ENCODE data around the gene FRMD4B. TPM values are rescaled to one million over a fixed set of nuclear protein-coding genes. Genes with fewer than 3 reads are reported as not detected.

The FRMD4B gene
- total RNA-seq, 1 donor from 2014 or later: 53.5 TPM

- Histone ChIP-seq H3K27ac (no peak overlapping the region), H3K4me1 (no peaks in the 10 kb centered on the region), H3K27me3 (no peaks in the 10 kb centered on the region), H3K36me3 (no peaks in the 10 kb centered on the region), H3K4me3 (no peak overlapping the region), H3K9me3 (no peaks in the 10 kb centered on the region)
- no peak for DNase-seq (ENCODE audit: extremely low spot score in 2 of 2)
- intact Hi-C loops (cut with DNase I): no loop called here
- no peak for TF ChIP-seq POLR2A (IDR thresholded peaks at IDR 0.05)
- TF ChIP-seq POLR2AphosphoS5 (IDR thresholded peaks at IDR 0.05; ENCODE audit: insufficient read depth in 1 of 2, low read depth in 1 of 2): no peak
- no peak for TF ChIP-seq CTCF (IDR thresholded peaks at IDR 0.05)
Observed at GRCh38 chr3:69378112-69378802, 7.6 kb downstream of the FRMD4B start.

GRCh38 chr3:69377262-69377661 is 8.6 kb downstream of the FRMD4B start:
- no peaks in the 10 kb centered on the region for H3K9me3 ChIP-seq
- H3K27ac ChIP-seq: no peak overlapping the region
- TF ChIP-seq CTCF (IDR thresholded peaks at IDR 0.05) (no peak), POLR2AphosphoS5 (IDR thresholded peaks at IDR 0.05; ENCODE audit: insufficient read depth in 1 of 2, low read depth in 1 of 2) (no peak), POLR2A (IDR thresholded peaks at IDR 0.05) (no peak)
- H3K36me3 ChIP-seq: no peaks in the 10 kb centered on the region
- no peak for DNase-seq (ENCODE audit: extremely low spot score in 2 of 2)
- intact Hi-C loops (cut with DNase I): no loop called here
- no peaks in the 10 kb centered on the region for H3K4me1 ChIP-seq
- H3K27me3 ChIP-seq: no peaks in the 10 kb centered on the region
- no peak overlapping the region for H3K4me3 ChIP-seq

GRCh38 chr3:69376731-69377130 is 9.2 kb downstream of the FRMD4B start:
- no peak overlapping the region for H3K4me3 ChIP-seq
- peaks cover under 1% of the 10 kb centered on the region for H3K4me1 ChIP-seq
- intact Hi-C loops (cut with DNase I): no loop called here
- H3K36me3 ChIP-seq: no peaks in the 10 kb centered on the region
- TF ChIP-seq CTCF (IDR thresholded peaks at IDR 0.05) (no peak), POLR2A (IDR thresholded peaks at IDR 0.05) (no peak), POLR2AphosphoS5 (IDR thresholded peaks at IDR 0.05; ENCODE audit: insufficient read depth in 1 of 2, low read depth in 1 of 2) (no peak)
- no peak for DNase-seq (ENCODE audit: extremely low spot score in 2 of 2)
- H3K27me3 ChIP-seq: no peaks in the 10 kb centered on the region
- no peaks in the 10 kb centered on the region for H3K9me3 ChIP-seq
- no peak overlapping the region for H3K27ac ChIP-seq

GRCh38 chr3:69371816-69372215 is 14.1 kb downstream of the FRMD4B start:
- no peaks in the 10 kb centered on the region for H3K27me3 ChIP-seq
- no peaks in the 10 kb centered on the region for H3K9me3 ChIP-seq
- H3K27ac ChIP-seq: no peak overlapping the region
- peaks cover 14% of the 10 kb centered on the region for H3K4me1 ChIP-seq
- intact Hi-C loops (cut with DNase I): no loop called here
- TF ChIP-seq POLR2A (IDR thresholded peaks at IDR 0.05) (no peak), POLR2AphosphoS5 (IDR thresholded peaks at IDR 0.05; ENCODE audit: insufficient read depth in 1 of 2, low read depth in 1 of 2) (no peak), CTCF (IDR thresholded peaks at IDR 0.05) (no peak)
- H3K4me3 ChIP-seq: no peak overlapping the region
- no peaks in the 10 kb centered on the region for H3K36me3 ChIP-seq
- DNase-seq (ENCODE audit: extremely low spot score in 2 of 2): no peak

- H3K27me3 ChIP-seq: no peaks in the 10 kb centered on the region
- no peak for DNase-seq (ENCODE audit: extremely low spot score in 2 of 2)
- H3K27ac ChIP-seq: no peak overlapping the region
- TF ChIP-seq POLR2A (IDR thresholded peaks at IDR 0.05): no peak
- TF ChIP-seq POLR2AphosphoS5 (IDR thresholded peaks at IDR 0.05; ENCODE audit: insufficient read depth in 1 of 2, low read depth in 1 of 2): no peak
- TF ChIP-seq CTCF (IDR thresholded peaks at IDR 0.05): no peak
- no peaks in the 10 kb centered on the region for H3K9me3 ChIP-seq
- H3K4me1 ChIP-seq: peaks cover 14% of the 10 kb centered on the region
- intact Hi-C loops (cut with DNase I): no loop called here
- H3K4me3 ChIP-seq: no peak overlapping the region
- no peaks in the 10 kb centered on the region for H3K36me3 ChIP-seq
Observed at GRCh38 chr3:69370901-69371301, 15.0 kb downstream of the FRMD4B start.

All from vagina (tissue), 2 donors.